GM12878 (cell line): ENCODE measurements around the gene ROBO1.

Experiments used
- CEBPB ChIP-seq, 2 experiments: fragments of 150-350 bp in 1 of 2; IDR thresholded peaks; 2 replicates each; pipeline ENCODE4 v1.6.1; 2012 to 2014; ENCODE audit warnings: low read depth in 2 of 2, low read length in 2 of 2, borderline replicate concordance in 1 of 2, inconsistent platforms in 1 of 2
- KLF5 ChIP-seq: fragments of 450-650 bp; IDR thresholded peaks from 2 replicates; pipeline ENCODE4 v1.6.1; 2014; ENCODE audit warnings: mild to moderate bottlenecking; ENCODE audit not compliant: partially characterized antibody
- POLR2A ChIP-seq: IDR thresholded peaks from 2 replicates; pipeline ENCODE4 v1.6.1; 2011; ENCODE audit warnings: low read depth, mild to moderate bottlenecking, low read length
- SP1 ChIP-seq: IDR thresholded peaks from one replicate; pipeline ENCODE4 v1.6.1; 2011; ENCODE audit warnings: low read depth, low read length
- SPI1 ChIP-seq: IDR thresholded peaks from 2 replicates; pipeline ENCODE4 v1.6.1; 2011; ENCODE audit warnings: low read depth, mild to moderate bottlenecking, low read length, moderate library complexity, borderline replicate concordance; ENCODE audit not compliant: insufficient read depth

DNA sequence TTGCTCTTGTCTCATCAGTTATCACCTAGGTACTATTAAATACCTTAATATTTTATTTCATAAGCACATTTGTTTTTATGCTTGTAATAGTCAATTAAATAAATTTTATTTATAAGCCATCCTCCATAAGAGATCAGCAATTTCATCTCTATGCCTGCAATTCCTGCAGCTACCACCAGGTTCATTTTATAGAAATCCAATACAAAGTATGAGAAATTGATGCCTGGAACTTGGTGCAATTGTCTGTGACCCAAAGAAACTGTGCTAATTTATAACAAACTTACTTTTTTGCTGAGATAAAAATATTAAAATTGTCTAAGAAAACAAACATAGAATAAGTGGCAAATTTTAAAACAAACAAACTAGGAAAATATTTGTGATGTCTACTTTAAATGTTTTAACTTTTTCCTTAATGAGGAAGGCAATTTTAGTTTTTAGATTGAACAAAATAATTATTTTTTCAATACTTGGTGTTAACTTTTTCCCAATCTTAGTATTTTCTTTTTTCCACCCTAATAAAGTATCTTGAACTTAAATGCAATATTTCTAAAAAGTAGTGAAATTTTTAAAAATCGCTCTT lies 1026.6 kb downstream of the ROBO1 start:
- no peak for TF ChIP-seq CEBPB (IDR thresholded peaks at IDR 0.05; ENCODE audit: borderline replicate concordance in 1 of 2, low read depth in 2 of 2, low read length in 2 of 2)
- no peak for TF ChIP-seq POLR2A
- TF ChIP-seq SP1 = no peak
- no peak for TF ChIP-seq SPI1
- no peak for TF ChIP-seq KLF5
